ENCODE data around the gene ATP5F1D.

DNA sequence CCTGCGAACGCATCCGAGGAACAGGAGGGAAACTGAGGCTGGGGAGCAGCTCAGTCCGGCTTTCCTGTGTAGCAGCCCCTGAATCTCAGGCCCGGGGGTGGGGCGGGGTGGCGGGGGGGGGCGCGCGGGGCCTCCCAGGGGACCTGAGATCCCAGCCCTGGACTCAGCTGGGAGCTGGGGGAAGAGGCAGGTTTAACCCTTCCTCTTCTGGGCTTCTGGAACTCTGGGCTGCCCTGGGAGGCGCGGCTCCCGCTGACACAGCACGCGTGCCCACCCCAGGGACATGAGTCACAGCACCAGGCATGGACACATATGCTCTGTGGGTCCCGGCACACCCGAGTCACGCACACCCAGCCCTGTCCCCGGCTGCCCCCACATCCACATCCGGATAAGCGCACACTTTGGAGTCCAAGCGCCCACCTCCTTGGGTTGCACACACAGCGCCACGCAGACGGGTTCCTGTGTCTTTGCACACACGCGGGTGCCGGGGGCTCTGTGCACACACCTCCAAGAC is 24.1 kb downstream of the ATP5F1D start:
- TF ChIP-seq, protein P1, sequence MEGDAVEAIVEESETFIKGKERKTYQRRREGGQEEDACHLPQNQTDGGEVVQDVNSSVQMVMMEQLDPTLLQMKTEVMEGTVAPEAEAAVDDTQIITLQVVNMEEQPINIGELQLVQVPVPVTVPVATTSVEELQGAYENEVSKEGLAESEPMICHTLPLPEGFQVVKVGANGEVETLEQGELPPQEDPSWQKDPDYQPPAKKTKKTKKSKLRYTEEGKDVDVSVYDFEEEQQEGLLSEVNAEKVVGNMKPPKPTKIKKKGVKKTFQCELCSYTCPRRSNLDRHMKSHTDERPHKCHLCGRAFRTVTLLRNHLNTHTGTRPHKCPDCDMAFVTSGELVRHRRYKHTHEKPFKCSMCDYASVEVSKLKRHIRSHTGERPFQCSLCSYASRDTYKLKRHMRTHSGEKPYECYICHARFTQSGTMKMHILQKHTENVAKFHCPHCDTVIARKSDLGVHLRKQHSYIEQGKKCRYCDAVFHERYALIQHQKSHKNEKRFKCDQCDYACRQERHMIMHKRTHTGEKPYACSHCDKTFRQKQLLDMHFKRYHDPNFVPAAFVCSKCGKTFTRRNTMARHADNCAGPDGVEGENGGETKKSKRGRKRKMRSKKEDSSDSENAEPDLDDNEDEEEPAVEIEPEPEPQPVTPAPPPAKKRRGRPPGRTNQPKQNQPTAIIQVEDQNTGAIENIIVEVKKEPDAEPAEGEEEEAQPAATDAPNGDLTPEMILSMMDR (conservative IDR thresholded peaks at IDR 0.05; ENCODE audit: low read length) = no peak
- no peak for TF ChIP-seq EZH2phosphoT487 (IDR thresholded peaks at IDR 0.05; ENCODE audit: borderline replicate concordance)

Data from Loucy (cell line).